Activated T-helper 2 cell treated with anti-CD3 and anti-CD28 coated beads, Interferon-gamma antibody, Interleukin-2, Interleukin-4, amounts not matched to agents 10 μg/mL and 5 μg/mL and 100 μg/mL, durations not matched to agents 14 hours and 24 hours and 36 hours (primary cell): ENCODE data around the gene AGAP1. TPM values are rescaled to one million over a fixed set of nuclear protein-coding genes. Genes with fewer than 3 reads are reported as not detected.
"Not testable (repeated sequence)": the region's sequence is repeated elsewhere in the genome, so short reads cannot be mapped to it uniquely, and the experiment has no call there.

ENCODE experiments used
- DNase-seq: peaks from one replicate; pipeline ENCODE4 v3.0.0; 2021; ENCODE audit warnings: low spot score
- H3K27ac Mint-ChIP-seq: one replicate; pipeline ENCODE4 v1.8.0; 2021; ENCODE audit warnings: mixed read lengths
- H3K27me3 Mint-ChIP-seq: one replicate; pipeline ENCODE4 v1.8.0; 2021; ENCODE audit warnings: low read depth, mixed read lengths
- H3K36me3 Mint-ChIP-seq: one replicate; pipeline ENCODE4 v1.8.0; 2021; ENCODE audit warnings: low read depth, mixed read lengths
- H3K4me1 Mint-ChIP-seq: one replicate; pipeline ENCODE4 v1.8.0; 2021; ENCODE audit warnings: low read depth, mixed read lengths
- H3K4me3 Mint-ChIP-seq: one replicate; pipeline ENCODE4 v1.8.0; 2021; ENCODE audit warnings: low read depth, mild to moderate bottlenecking, moderate library complexity, mixed read lengths
- H3K9me3 Mint-ChIP-seq: one replicate; pipeline ENCODE4 v1.8.0; 2021; ENCODE audit warnings: mixed read lengths
- intact Hi-C: fragments of 100-400 bp; cut with micrococcal nuclease; formaldehyde crosslinking; loops from one replicate; pipeline ENCODE4 v1.15.1; 2023
- total RNA-seq: library from RNA; stranded (reverse); gene quantifications from 2 replicates; pipeline ENCODE4 v1.2.3, GENCODE V29; 2022

AGAP1 gene
- total RNA-seq, 1 donor from 2014 or later = 1.8 TPM

DNA sequence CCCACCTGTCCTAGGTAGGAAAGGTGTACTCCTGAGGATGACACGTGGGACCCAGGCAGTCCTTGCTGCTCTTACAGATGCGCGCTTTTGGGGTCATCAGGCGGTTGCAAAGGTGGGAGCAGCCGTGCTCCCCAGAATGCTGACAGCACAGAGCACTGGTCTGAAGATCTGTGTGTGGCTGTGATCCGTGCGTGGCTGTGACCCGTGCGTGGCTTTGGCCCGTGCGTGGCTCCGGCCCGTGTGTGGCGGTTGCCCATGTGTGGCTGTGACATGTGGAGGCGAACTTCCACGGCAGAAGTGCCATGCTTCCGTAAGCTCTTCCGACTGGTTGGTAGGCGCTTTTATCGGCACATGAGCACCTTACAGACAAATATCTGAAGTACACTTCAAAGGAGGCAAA is 270.0 kb downstream of the AGAP1 start:
- no peaks in the 10 kb centered on the region for H3K4me1 Mint-ChIP-seq
- intact Hi-C loops = no loop called here

GRCh38 chr2:235764478-235764877 is 270.6 kb downstream of the AGAP1 start:
- DNase-seq, H3K4me3 Mint-ChIP-seq, H3K36me3 Mint-ChIP-seq, intact Hi-C loops, H3K27ac Mint-ChIP-seq, H3K27me3 Mint-ChIP-seq, H3K9me3 Mint-ChIP-seq, H3K4me1 Mint-ChIP-seq: not testable (repeated sequence)

More for the DNA sequence above, 270.0 kb downstream of the AGAP1 start:
- no peaks in the 10 kb centered on the region for H3K27me3 Mint-ChIP-seq
- no peak overlapping the region for H3K27ac Mint-ChIP-seq
- no peak for DNase-seq
- H3K36me3 Mint-ChIP-seq = no peaks in the 10 kb centered on the region
- H3K4me3 Mint-ChIP-seq = no peak overlapping the region
- H3K9me3 Mint-ChIP-seq = no peaks in the 10 kb centered on the region

DNA sequence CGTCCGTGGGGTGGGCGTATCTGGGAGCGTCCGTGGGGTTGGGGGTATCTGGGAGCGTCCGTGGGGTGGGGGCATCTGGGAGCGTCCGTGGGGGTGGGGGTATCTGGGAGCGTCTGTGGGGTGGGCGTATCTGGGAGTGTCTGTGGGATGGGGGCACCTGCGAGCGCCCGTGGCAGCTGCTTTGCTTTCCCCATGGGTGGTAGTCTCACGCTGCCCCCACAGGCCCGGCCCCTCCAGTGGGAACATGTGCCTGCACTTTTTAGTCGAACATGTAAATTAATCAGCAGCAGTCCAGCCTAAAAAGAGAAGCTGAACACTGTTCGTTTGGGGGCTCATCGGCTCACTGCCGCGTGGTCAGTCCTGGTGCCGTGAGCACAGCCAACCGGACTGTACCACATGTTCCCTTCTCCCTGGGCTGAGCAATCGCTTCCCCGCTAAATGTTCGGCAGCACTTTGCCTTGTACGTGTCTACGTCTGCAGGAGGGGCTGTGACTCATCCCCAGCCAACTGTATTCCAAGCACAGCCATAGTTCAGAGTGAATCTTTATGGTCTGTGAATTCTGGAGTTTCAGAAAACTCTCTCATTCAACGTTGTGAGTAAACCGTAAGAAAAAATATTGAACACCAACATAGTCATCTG is 271.5 kb downstream of the AGAP1 start:
- no peaks in the 10 kb centered on the region for H3K27me3 Mint-ChIP-seq
- intact Hi-C loops = no loop called here
- no peak for DNase-seq
- H3K36me3 Mint-ChIP-seq = no peaks in the 10 kb centered on the region
- H3K4me1 Mint-ChIP-seq = no peaks in the 10 kb centered on the region
- no peak overlapping the region for H3K27ac Mint-ChIP-seq
- H3K4me3 Mint-ChIP-seq = no peak overlapping the region
- H3K9me3 Mint-ChIP-seq = no peaks in the 10 kb centered on the region

GRCh38 chr2:235766278-235766677 is 272.4 kb downstream of the AGAP1 start:
- intact Hi-C loops = loop anchor here (1.0 kb wide), 1 partner anchor 415 kb away; no protein-coding TSS in a partner anchor
- Mint-ChIP-seq H3K27me3 (no peaks in the 10 kb centered on the region), H3K36me3 (no peaks in the 10 kb centered on the region), H3K27ac (no peak overlapping the region), H3K9me3 (no peaks in the 10 kb centered on the region), H3K4me1 (no peaks in the 10 kb centered on the region), H3K4me3 (no peak overlapping the region)
- peak; percentile 21 for DNase-seq

GRCh38 chr2:235768606-235769005 is 274.8 kb downstream of the AGAP1 start:
- Mint-ChIP-seq H3K36me3 (no peaks in the 10 kb centered on the region), H3K4me1 (no peaks in the 10 kb centered on the region), H3K9me3 (no peaks in the 10 kb centered on the region), H3K27ac (no peak overlapping the region), H3K4me3 (no peak overlapping the region), H3K27me3 (no peaks in the 10 kb centered on the region)
- intact Hi-C loops = no loop called here
- DNase-seq = no peak

DNA sequence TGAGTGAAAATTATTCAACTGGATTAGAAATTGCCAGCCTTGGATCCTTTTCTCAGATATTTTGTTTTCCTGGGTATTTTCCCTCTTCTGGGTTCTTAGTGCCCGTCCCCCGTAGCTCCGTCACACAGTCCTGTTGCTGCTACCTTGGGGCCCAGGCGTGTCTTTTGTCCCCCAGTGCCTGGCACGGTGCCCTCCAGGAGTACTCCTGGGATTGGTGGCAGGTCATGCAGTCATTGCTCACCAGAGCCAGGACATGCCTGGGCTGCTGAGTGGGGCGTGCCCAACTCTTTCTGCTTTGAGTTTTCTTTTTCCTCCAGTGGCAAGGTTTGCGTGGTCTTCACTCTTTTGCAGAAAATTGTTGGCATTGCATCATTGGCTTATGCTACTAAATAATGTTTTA is 275.2 kb downstream of the AGAP1 start:
- intact Hi-C loops = no loop called here
- no peak overlapping the region for H3K4me3 Mint-ChIP-seq

DNA sequence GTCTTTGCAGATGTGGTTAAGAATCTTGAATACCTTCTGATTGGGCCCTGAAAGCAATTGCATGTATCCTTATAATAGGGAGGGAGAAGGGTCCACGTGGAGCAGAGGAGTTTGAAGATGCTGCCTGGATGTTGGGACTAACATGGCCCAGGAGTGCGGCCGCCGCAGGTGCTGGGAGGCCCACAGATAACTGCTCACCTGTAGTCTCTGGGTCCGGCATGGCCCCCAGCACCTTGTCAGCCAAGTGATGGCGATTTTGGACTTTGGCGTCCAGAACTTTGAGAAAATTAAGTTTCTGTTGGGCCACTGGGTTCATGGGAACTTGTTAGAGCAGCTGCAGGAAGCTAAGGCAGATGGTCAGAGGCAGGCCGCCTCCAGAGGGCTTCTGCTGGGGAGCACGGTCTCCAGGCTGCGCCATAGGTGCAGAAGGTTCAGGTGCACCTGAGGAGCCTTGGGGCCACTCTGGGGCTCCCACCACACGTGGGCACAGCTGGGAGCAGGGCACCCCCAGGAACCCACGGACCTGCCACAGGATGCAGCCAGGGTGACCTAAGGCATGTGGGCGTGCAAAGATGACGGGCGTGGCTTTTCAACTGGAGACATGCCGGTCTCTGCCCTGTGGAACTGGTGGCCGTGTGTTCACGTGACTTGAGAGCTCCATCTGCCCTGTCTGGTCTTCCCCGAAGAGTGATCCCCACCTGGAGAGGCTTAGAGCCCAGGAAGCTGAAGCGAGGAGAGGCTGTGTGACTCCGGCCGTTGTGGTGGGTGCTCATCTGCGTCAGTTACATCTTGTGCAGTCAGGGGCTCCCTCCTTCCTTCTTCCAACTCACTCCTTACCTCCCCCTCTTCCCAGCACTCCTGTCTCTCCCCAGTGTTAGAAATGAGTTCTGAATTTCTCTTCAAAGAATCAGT is 277.3 kb downstream of the AGAP1 start:
- DNase-seq = no peak
- intact Hi-C loops = no loop called here
- H3K36me3 Mint-ChIP-seq = no peaks in the 10 kb centered on the region
- no peaks in the 10 kb centered on the region for H3K9me3 Mint-ChIP-seq
- no peak overlapping the region for H3K4me3 Mint-ChIP-seq
- no peak overlapping the region for H3K27ac Mint-ChIP-seq
- peaks cover 1% of the 10 kb centered on the region for H3K27me3 Mint-ChIP-seq
- no peaks in the 10 kb centered on the region for H3K4me1 Mint-ChIP-seq

More for the DNA sequence above, 275.2 kb downstream of the AGAP1 start:
- Mint-ChIP-seq H3K27me3 (peaks cover 1% of the 10 kb centered on the region), H3K9me3 (no peaks in the 10 kb centered on the region), H3K36me3 (no peaks in the 10 kb centered on the region), H3K4me1 (no peaks in the 10 kb centered on the region), H3K27ac (no peak overlapping the region)
- DNase-seq = no peak

- no peaks in the 10 kb centered on the region for H3K4me1 Mint-ChIP-seq
- intact Hi-C loops = no loop called here
- H3K36me3 Mint-ChIP-seq = no peaks in the 10 kb centered on the region
- H3K9me3 Mint-ChIP-seq = no peaks in the 10 kb centered on the region
- no peak overlapping the region for H3K27ac Mint-ChIP-seq
- DNase-seq = no peak
- no peak overlapping the region for H3K4me3 Mint-ChIP-seq
- H3K27me3 Mint-ChIP-seq = peaks cover 1% of the 10 kb centered on the region
These were observed 279.5 kb downstream of the AGAP1 start for GRCh38 chr2:235773188-235773928.

- Mint-ChIP-seq H3K27ac (no peak overlapping the region), H3K27me3 (peaks cover 1% of the 10 kb centered on the region), H3K9me3 (no peaks in the 10 kb centered on the region), H3K4me1 (no peaks in the 10 kb centered on the region), H3K4me3 (no peak overlapping the region), H3K36me3 (no peaks in the 10 kb centered on the region)
- intact Hi-C loops = no loop called here
- no peak for DNase-seq
These were observed 280.5 kb downstream of the AGAP1 start for GRCh38 chr2:235774153-235774870.

DNA sequence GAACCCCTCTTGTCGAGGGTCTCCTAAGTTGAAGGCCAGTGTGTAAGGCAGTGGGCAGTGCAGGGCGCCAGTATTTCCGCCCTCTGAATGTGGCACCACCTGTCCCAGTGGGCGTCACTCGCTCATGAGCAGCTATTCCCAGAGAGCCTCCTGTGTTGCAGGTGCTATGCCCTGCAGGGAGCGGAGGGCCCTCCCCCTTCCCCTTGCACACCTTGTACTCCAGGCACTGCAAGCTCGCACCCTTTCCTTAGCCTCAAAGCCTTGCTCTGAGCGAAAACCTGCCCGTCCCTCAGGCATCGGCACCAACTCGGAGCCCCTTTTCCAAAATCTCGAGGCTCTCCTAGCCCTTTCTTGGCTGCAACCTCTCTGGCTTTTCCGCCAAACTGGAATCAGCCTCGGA is 282.7 kb downstream of the AGAP1 start:
- no peaks in the 10 kb centered on the region for H3K36me3 Mint-ChIP-seq
- H3K4me1 Mint-ChIP-seq = no peaks in the 10 kb centered on the region
- H3K9me3 Mint-ChIP-seq = no peaks in the 10 kb centered on the region
- no peak for DNase-seq
- intact Hi-C loops = no loop called here
- no peak overlapping the region for H3K4me3 Mint-ChIP-seq
- no peak overlapping the region for H3K27ac Mint-ChIP-seq
- peaks cover 1% of the 10 kb centered on the region for H3K27me3 Mint-ChIP-seq

DNA sequence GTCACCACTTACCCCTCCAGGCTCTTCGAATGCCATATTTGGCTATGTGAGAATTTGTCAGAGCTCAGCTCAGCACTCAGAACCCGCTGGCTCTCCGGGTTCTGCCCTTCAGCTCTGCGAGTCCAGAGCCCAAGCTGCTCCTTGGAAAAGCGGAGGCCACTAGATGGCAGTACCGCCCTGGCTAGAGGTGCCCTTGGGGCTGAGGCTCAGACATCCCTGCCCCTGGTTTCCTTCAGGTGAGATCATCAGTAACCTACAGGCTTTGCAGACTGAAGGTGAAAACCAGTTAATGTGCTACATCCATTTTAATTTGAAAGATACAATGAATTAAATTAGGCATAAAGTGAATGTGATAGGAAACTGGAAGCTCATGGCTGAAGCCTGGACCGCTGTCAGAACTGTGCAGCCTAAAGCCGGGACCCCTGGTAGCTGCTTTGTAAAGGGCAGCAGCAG is 285.6 kb downstream of the AGAP1 start:
- Mint-ChIP-seq H3K36me3 (no peaks in the 10 kb centered on the region), H3K27me3 (peaks cover 4% of the 10 kb centered on the region), H3K27ac (no peak overlapping the region), H3K9me3 (no peaks in the 10 kb centered on the region), H3K4me1 (no peaks in the 10 kb centered on the region), H3K4me3 (no peak overlapping the region)
- intact Hi-C loops = no loop called here
- peak; percentile 45 for DNase-seq

- intact Hi-C loops = loop anchor here (5.0 kb wide), 1 partner anchor 402 kb away; no protein-coding TSS in a partner anchor
- Mint-ChIP-seq H3K9me3 (no peaks in the 10 kb centered on the region), H3K4me1 (no peaks in the 10 kb centered on the region), H3K27me3 (peaks cover 4% of the 10 kb centered on the region), H3K36me3 (no peaks in the 10 kb centered on the region), H3K4me3 (no peak overlapping the region), H3K27ac (no peak overlapping the region)
- no peak for DNase-seq
These were observed 286.6 kb downstream of the AGAP1 start for GRCh38 chr2:235780401-235780800.
